Nephron (organoid): Measurements from ENCODE around the gene SETD7.

ENCODE experiments used
- H3K27ac Mint-ChIP-seq, 3 experiments: 2 replicates each; pipeline ENCODE4 v1.8.0; 2020; ENCODE audit warnings: mixed read lengths in 3 of 3, mild to moderate bottlenecking in 2 of 3, moderate library complexity in 1 of 3
- H3K27me3 Mint-ChIP-seq: 2 replicates; pipeline ENCODE4 v1.8.0; 2021; ENCODE audit warnings: low read depth, mild to moderate bottlenecking, moderate library complexity, mixed read lengths
- H3K36me3 Mint-ChIP-seq: 2 replicates; pipeline ENCODE4 v1.8.0; 2020; ENCODE audit warnings: low read depth, mixed read lengths
- H3K4me1 Mint-ChIP-seq: 2 replicates; pipeline ENCODE4 v1.8.0; 2020; ENCODE audit warnings: mixed read lengths
- H3K4me3 Mint-ChIP-seq, 3 experiments: 2 replicates each; pipeline ENCODE4 v1.8.0; 2020; ENCODE audit warnings: mild to moderate bottlenecking in 3 of 3, mixed read lengths in 3 of 3, moderate library complexity in 2 of 3
- H3K9me3 Mint-ChIP-seq: 2 replicates; pipeline ENCODE4 v1.8.0; 2020; ENCODE audit warnings: mixed read lengths
- TF ChIP-seq, protein P1 (sequence below), 3 experiments: fragments of 200-600 bp; sonication (generic); IDR thresholded peaks; one replicate each; pipeline ENCODE4 v1.5.0; 2021; ENCODE audit warnings: antibody characterized with exemption in 3 of 3; ENCODE audit not compliant: unreplicated experiment in 3 of 3

SETD7 gene

DNA sequence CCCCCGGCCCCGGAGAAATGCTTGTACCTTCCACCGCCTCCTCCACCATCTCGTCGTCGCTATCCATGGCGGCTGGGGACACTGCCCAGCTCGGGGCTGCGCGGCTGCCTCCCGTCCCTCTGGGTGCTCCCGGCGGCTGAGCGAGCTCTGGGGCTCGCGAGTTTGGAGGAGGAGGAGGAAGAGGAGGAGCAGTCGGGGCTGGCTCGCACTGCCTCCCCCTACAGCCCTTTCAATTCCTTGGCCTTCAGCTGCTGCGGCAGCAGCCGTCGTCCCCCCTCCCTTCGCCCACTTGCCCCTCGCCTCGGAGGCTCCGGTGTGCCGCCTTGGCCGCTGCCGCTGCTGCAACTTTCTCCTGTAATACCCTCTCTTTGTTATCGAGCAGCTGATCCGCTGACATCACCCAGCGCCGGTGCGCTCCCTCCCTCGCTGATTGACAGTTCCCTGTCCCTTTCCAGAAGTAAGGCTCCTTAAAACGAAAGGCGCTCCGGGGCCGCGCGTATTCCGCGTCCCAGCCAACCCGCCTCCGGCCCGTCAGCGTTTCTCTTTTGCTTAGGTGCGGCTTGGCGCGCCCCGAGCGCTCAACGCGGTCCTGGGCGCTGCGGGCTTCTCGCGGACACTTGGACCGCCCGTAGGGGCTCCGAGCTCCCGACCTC, at the start of gene SETD7:
SETD7 (minus strand) TSS at position 149 of the 653 bp plus-strand sequence; CDS start at position 67, 82 bp downstream.
- Mint-ChIP-seq H3K9me3 (no peaks in the 10 kb centered on the region), H3K27me3 (peaks cover 44% of the 10 kb centered on the region), H3K4me3 (peak within 1 kb of the TSS; percentile 97 to 100 (median 98)), H3K4me1 (peaks cover 67% of the 10 kb centered on the region), H3K36me3 (no peaks in the 10 kb centered on the region), H3K27ac (peak within 1 kb of the TSS; percentile 88 to 98 (median 98))
- TF ChIP-seq, protein P1, sequence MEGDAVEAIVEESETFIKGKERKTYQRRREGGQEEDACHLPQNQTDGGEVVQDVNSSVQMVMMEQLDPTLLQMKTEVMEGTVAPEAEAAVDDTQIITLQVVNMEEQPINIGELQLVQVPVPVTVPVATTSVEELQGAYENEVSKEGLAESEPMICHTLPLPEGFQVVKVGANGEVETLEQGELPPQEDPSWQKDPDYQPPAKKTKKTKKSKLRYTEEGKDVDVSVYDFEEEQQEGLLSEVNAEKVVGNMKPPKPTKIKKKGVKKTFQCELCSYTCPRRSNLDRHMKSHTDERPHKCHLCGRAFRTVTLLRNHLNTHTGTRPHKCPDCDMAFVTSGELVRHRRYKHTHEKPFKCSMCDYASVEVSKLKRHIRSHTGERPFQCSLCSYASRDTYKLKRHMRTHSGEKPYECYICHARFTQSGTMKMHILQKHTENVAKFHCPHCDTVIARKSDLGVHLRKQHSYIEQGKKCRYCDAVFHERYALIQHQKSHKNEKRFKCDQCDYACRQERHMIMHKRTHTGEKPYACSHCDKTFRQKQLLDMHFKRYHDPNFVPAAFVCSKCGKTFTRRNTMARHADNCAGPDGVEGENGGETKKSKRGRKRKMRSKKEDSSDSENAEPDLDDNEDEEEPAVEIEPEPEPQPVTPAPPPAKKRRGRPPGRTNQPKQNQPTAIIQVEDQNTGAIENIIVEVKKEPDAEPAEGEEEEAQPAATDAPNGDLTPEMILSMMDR (IDR thresholded peaks at IDR 0.05; ENCODE audit: unreplicated experiment in 3 of 3) = no peak

DNA sequence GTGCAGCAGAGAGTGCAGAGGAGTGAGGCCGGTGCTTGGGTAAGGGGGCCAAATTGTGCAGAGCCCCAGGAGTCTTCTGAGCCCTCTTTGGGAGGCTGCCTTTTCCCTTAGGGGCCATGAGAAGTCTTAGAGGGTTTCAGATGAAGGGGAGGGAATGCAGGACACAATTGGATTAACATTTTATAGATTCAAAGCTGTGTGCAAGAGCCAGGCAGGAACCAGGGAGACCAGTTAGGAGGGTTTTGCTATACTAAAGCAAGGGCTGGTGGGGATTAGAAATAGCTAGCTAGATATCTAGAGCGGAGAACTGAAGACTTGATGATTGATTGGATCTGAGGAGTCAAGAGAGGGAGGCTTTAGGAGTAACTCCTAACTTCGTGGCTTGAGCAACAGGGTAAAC, 49.5 kb upstream of the SETD7 start:
- Mint-ChIP-seq H3K9me3 (no peaks in the 10 kb centered on the region), H3K4me3 (no peak overlapping the region), H3K27me3 (peaks cover 10% of the 10 kb centered on the region), H3K36me3 (no peaks in the 10 kb centered on the region), H3K27ac (no peak overlapping the region), H3K4me1 (peaks cover 27% of the 10 kb centered on the region)
- TF ChIP-seq, protein P1 (IDR thresholded peaks at IDR 0.05; ENCODE audit: unreplicated experiment in 3 of 3) = no peak

DNA sequence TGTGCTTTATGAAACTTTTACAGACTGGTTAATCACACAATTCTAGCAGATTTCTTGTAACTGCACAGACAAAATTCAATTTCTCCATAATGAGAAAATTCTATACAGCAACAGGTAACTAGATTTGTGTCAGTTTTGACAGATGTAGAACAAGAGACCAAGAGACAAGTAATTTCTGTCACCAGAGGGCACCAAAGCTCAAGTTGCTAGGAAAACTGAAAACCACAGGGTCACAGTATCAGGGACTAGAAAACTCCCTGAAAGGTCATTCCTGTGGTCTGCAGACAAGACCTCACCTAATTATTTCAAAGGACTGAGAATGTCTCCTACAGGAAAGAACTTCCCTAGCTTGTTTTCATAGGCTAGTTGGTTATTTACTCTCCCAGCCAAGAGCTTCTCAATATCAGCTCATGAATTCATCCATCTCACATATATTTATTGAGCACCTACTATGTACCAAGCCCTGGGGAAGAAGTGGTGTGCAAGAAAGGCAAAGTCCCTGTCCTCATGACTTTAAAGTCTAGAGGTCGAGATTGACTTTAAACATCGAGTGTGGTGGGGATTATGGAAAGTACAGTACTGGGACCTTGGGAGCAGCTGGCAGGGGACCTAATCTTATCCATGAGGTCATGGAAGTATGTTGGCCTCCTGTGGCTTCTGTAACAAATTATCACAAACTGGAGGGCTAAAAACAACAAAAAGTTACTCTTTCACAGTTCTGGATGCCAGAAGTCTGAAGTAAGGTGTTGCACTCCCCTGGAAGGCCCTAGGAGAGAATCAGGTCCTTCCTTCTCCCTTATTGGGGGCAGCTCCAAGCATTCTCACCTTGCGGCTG, 47.8 kb upstream of the SETD7 start:
- peaks cover 27% of the 10 kb centered on the region for H3K4me1 Mint-ChIP-seq
- H3K4me3 Mint-ChIP-seq = no peak overlapping the region
- TF ChIP-seq, protein P1 (IDR thresholded peaks at IDR 0.05; ENCODE audit: unreplicated experiment in 3 of 3) = peak; percentile 70 to 75 (median 73)
- no peaks in the 10 kb centered on the region for H3K9me3 Mint-ChIP-seq
- peaks cover 10% of the 10 kb centered on the region for H3K27me3 Mint-ChIP-seq
- no peak overlapping the region for H3K27ac Mint-ChIP-seq
- no peaks in the 10 kb centered on the region for H3K36me3 Mint-ChIP-seq

DNA sequence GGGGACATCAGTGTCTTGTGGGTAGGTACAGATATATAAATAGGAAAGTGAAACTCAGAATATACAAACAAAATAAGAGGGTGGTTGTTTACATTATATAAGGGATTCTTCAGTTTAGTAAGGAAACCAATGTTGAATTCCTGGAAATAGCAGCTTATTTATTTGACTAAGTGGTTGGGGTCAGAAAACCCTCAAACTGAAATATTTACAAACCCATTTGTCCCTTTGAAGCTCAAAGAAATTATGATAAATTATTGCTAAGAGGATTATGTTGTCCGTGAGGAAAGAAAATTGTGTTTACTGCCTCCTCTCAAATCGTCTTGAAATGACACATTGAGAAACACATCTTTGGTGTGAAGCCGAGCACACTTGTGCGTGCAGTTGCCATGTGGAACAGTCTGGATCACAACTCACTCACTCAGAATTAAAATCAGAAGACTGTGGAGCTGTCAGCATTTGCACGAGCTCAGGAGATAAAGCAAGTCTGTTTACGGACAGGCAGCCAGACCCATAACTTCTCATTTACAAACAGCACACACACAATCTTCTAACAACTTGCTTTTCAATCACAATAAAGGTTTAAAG, 46.8 kb upstream of the SETD7 start:
- no peaks in the 10 kb centered on the region for H3K9me3 Mint-ChIP-seq
- no peak overlapping the region for H3K4me3 Mint-ChIP-seq
- TF ChIP-seq, protein P1 (IDR thresholded peaks at IDR 0.05; ENCODE audit: unreplicated experiment in 3 of 3) = no peak
- no peaks in the 10 kb centered on the region for H3K36me3 Mint-ChIP-seq
- H3K27ac Mint-ChIP-seq = no peak overlapping the region
- H3K4me1 Mint-ChIP-seq = peaks cover 27% of the 10 kb centered on the region
- H3K27me3 Mint-ChIP-seq = peaks cover 10% of the 10 kb centered on the region

DNA sequence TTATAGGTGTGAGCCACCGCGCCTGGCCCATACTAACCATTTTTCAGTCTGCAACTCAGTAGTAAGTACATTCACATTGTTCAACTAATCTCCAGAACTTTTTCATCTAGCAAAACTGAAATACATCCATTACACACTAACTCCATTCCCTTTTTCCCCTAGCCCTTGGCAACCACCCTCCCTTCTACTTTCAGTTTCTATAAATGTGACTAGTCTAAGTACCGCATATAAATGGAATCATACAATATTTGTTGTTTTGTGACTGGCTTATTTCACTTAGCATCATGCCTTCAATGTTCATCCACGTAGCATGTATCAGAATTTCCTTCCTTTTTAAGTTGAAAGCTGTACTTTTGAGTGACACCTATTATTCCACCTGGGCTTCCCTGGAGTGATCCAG, 44.6 kb upstream of the SETD7 start:
- Mint-ChIP-seq H3K36me3 (no peaks in the 10 kb centered on the region), H3K27ac (no peak overlapping the region), H3K4me3 (no peak overlapping the region), H3K27me3 (peaks cover 7% of the 10 kb centered on the region), H3K4me1 (peaks cover 22% of the 10 kb centered on the region), H3K9me3 (no peaks in the 10 kb centered on the region)
- TF ChIP-seq, protein P1 (IDR thresholded peaks at IDR 0.05; ENCODE audit: unreplicated experiment in 3 of 3) = no peak
